CD4-positive, alpha-beta T cell treated with Interleukin-17A for 1 hour (primary cell): Measurements from ENCODE around the gene SCAF8.
"Not testable (repeated sequence)": the region's sequence is repeated elsewhere in the genome, so short reads cannot be mapped to it uniquely, and the experiment has no call there.

Experiments used
- DNase-seq: peaks from one replicate; pipeline ENCODE4 v3.0.0-alpha.2; 2020

Gene SCAF8

GRCh38 chr6:154737424-154737823 is 4.2 kb downstream of the SCAF8 start:
- no peak for DNase-seq

DNA sequence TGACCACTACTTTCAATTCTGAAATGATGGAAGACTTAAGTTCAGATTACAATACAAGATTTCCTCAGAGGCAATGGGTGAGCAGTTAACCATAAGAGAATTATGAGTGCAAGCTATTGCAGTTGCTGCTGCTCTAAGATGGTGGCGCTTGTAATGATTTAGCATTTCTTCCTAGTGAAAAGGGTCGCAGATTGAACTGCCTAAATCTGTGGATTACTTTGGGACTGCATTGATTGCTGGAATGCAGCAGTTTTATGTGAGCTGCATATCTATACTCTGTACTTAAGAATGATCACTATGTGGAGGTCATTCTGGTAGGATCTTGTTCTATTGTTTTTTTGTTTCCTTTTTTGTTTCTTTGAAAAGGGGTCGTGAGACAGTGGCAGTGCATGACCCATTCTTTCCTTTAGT is 5.3 kb downstream of the SCAF8 start:
- no peak for DNase-seq

GRCh38 chr6:154740658-154741057 is 7.4 kb downstream of the SCAF8 start:
- no peak for DNase-seq

- DNase-seq, result no peak
Observed at GRCh38 chr6:154742891-154743290, 9.7 kb downstream of the SCAF8 start.

- DNase-seq, result not testable (repeated sequence)
Observed at GRCh38 chr6:154744029-154744745, 11.0 kb downstream of the SCAF8 start.

- no peak for DNase-seq
Observed at GRCh38 chr6:154745243-154745642, 12.0 kb downstream of the SCAF8 start.

DNA sequence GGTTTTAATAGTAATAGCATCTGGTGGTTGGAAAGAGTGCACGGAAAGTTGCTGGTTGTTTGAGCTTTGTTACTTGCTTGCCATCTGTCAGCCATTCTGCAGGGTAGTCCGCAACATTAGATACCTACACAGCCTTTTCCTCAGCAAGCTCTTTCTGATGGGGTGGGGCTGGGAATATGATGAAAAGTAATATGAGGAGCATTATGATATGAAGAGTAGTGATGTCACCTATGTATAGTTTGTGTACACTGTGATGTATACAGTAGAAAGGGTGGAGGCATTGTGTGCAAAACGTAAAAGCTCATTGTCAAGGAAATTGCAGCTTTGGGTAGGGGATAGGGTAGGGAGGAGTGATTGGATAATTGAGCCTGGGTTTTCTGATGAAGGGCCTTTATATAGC is 16.1 kb downstream of the SCAF8 start:
- no peak for DNase-seq

GRCh38 chr6:154751011-154751800 is 18.0 kb downstream of the SCAF8 start:
- DNase-seq, result no peak

DNA sequence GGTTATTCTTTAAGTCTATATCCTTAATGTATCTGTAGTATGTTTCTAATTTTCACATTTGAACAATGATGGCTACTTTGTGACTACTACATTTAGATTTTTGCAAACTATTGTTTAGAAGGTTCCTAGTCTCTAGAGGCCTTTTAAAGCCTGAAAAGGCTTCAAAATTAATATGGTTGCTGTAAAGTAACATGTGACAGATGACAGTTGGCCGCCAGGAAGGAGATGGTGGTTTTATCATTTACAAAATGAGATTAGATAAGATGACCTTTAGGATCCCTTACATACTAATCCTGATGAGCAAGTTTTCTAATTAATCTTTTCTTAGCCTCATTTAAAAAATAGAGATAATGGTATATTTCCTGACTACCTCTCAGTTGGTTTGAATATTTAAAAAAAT is 18.8 kb downstream of the SCAF8 start:
- no peak for DNase-seq

DNA sequence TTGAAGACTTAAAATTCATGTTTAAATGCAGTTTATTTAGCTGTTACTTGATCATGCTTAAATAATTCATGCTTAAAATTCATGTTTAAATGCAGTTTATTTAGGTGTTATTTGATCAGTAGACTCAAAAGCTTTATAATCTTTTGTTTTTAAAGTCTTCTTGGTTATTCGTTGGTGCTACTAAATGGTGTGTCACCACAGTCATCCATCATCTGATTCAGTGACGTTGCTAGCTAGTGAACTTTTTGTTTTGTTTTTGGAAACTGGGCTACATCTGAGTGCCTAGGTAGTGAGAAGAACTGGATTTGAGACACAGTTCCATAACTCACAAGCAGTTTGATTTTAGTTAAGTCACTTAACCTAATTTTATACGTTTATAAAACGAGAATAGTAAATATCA is 20.9 kb downstream of the SCAF8 start:
- no peak for DNase-seq

DNA sequence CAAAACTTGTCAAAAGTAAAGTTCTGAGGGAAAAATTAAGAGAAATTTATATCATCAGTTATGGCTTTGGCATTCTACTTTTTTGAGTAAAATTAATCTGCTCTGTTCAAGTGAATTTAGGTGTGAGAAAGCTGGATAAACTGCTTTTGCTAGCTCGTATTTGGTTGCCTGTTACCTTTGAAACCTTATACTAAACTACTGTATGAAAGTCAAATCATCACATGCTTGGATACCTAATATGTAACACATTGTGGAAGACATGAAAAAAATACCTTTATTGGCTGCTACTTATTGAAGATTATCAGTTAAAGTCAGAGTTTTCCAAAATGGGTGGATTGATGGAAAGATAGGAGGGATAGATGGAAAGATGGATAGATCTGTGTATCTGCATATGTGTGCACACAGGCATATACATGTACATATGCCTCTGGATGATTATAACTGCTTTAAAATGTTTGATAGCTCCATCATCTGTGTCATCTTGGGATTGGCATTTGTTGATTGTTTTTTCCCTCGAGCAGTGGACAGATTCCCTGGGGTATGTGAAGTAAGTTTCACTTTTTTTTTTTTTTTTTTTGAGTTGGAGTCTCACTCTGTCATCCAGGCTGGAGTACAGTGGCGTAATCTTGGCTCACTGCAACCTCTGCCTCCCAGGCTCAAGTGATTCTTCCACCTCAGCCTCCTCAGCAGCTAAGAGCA is 24.3 kb downstream of the SCAF8 start:
- DNase-seq, result no peak

DNA sequence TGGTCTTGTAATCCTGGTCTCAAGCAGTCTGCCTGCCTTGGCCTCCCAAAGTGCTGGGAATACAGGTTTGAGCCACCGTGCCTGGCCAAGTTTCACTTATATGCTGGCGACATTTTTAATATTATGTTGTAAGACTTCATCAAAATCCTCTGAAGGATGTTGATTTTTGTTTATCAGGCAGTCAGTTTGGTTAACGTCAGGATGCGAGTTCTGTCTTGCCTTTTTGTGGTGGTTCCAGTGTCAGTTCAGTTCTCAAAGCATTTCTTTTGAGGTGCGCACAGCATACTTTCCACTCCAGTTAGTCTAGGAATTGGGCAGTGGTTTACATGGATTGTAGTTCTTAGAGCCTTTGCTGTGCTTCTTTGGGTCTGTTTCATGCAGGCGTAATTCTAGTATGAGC is 24.9 kb downstream of the SCAF8 start:
- DNase-seq, result no peak

GRCh38 chr6:154763650-154764049 is 30.4 kb downstream of the SCAF8 start:
- DNase-seq, result no peak

GRCh38 chr6:154765273-154765672 is 32.1 kb downstream of the SCAF8 start:
- DNase-seq, result no peak

- DNase-seq, result no peak
Observed at GRCh38 chr6:154766288-154766687, 33.1 kb downstream of the SCAF8 start.

DNA sequence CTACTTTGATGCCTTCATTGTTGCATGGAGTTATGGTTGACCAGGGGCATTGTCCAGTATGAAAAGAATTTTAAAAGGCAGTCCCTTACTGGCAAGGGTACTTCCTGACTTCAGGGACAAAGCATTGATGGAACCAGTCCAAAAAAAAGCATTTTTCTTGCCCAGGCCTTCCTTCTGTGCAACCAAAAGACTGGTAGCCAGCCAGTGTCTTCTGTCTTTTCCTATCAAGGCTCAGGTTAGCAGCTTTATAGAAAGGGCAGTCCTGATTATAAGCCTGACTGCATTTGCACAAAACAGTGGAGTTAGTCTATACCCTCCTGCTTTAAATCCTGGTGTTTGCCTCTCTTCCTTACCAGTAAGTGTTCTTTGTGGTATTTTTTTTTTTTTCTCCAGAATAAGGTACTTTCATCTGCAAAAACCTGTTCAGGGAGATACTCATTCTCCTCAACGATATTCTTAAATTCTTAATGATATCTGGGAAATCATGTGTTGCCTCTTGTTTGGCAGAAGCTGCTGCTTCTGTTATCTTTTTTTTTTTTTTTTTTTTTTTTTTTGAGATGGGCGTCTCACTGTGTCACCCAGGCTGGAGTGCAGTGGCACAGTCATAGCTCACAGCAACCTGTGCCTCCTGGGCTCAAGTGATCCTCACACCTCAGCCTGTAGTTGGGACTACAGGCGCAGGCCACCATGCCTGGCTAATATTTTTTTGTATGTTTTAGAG is 33.9 kb downstream of the SCAF8 start:
- no peak for DNase-seq

DNA sequence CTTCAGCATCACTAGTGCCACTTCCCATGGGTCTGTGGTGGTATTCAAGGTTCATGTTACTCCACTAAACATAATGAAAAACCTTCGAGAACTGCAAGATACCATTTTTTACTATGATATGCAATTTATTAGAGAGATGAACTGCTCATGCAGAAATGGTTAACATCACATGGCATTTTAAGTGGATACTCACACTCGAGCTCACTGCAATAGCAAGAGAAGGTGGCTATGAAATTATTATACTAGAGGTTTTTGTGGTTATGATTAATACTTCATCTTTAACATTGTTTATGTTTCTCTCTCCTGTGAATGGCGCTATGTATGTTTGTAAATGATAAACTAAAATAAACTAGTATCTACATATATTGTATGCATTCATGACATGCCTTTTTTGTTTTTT is 35.1 kb downstream of the SCAF8 start:
- DNase-seq, result no peak

- peak; percentile 11 for DNase-seq
Observed at GRCh38 chr6:154773610-154774089, 40.4 kb downstream of the SCAF8 start.

- DNase-seq, result not testable (repeated sequence)
Observed at GRCh38 chr6:154779157-154779556, 45.9 kb downstream of the SCAF8 start.

DNA sequence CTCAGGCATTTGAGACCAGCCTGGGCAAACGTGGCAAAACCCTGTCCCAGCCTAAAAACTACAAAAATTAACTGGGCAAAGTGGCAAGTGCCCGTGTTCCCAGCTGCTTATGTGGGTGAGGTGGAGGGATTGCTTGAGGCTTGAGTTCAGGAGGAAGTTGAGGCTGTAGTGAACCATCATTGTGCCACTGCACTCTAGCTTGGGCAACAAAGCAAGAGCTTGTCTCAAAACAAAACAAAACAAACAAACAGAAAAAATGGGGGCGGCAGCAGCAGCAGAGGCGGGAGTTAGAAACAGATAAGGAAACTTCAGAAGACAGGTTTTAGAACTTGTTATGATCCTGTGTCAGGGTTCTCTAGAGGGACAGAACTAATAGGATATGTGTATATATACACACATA is 49.0 kb downstream of the SCAF8 start:
- no peak for DNase-seq

DNA sequence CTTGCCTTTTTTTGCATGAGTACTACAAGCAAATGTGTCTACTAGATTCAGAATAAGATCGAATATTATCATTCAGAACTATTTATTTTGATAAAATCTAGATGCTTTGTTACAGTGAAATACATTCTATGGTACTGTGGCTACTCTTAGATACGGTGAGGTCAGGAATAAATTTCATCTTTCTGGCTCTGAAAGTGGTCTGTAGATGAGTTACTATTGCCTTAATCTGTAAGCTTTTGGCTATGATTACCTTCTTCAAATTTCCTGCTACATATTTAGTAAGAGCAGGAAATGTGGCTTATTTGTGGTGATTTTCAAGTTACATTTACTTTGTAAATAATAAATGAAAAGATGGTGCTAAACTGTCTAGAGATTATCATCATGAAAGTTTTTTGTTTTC is 50.0 kb downstream of the SCAF8 start:
- no peak for DNase-seq

DNA sequence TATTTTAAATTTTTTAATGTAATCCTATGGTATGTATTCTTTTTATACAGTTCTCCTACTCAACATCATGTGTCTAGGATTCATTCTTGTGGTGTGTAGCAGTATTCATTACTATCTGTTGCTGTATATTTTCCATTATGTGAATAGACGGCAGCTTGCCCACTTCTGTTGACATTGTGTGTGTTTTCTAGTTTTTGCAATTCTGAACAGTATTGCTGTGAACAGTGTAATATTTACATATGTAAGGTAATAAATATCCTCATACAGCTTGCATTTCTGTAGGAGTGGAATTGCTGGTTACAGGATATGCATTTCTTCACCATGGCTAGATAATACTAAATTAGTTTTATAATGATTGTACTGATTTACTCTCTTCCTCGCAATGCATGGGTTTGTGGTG is 51.9 kb downstream of the SCAF8 start:
- no peak for DNase-seq
